Keratinocyte (primary cell): ENCODE results near the gene GPR22.

Experiments used
- EZH2 ChIP-seq: IDR thresholded peaks from one replicate; pipeline ENCODE4 v1.6.1; 2012; ENCODE audit warnings: inconsistent platforms, mild to moderate bottlenecking, low read length, moderate library complexity
- TF ChIP-seq, protein P1 (sequence below), 3 experiments: IDR thresholded peaks in 1 of 3; conservative IDR thresholded peaks in 1 of 3; optimal IDR thresholded peaks in 1 of 3; 2 replicates in 2 of 3; 3 replicates in 1 of 3; pipeline versions ENCODE3 to v1.5.1; 2011; ENCODE audit warnings: low read length in 3 of 3, mild to moderate bottlenecking in 3 of 3, moderate library complexity in 2 of 3, control low read depth in 1 of 3, inconsistent platforms in 1 of 3; ENCODE audit not compliant: insufficient read depth in 2 of 3; ENCODE audit errors: extremely low read depth in 1 of 3

DNA sequence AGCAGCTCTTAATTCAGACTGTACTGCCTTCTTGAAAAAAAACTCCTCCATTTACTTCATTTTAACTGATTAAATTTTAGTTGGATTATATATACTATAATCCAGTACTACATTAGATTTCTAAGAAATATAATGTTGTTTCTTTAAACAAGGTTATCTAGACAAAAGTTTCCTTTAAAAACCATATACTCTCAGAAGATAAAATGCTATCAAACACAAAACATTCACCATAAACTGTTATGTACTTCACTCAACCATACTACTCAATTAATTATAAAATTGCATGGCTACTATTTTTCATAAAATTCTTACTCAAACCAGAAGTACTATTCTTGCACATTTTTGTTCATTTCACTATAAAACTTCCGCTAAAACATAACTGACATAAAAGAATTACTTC lies 12.7 kb downstream of the GPR22 start:
- TF ChIP-seq, protein P1, sequence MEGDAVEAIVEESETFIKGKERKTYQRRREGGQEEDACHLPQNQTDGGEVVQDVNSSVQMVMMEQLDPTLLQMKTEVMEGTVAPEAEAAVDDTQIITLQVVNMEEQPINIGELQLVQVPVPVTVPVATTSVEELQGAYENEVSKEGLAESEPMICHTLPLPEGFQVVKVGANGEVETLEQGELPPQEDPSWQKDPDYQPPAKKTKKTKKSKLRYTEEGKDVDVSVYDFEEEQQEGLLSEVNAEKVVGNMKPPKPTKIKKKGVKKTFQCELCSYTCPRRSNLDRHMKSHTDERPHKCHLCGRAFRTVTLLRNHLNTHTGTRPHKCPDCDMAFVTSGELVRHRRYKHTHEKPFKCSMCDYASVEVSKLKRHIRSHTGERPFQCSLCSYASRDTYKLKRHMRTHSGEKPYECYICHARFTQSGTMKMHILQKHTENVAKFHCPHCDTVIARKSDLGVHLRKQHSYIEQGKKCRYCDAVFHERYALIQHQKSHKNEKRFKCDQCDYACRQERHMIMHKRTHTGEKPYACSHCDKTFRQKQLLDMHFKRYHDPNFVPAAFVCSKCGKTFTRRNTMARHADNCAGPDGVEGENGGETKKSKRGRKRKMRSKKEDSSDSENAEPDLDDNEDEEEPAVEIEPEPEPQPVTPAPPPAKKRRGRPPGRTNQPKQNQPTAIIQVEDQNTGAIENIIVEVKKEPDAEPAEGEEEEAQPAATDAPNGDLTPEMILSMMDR (optimal IDR thresholded peaks at IDR 0.05 in 1 of 3, IDR thresholded peaks at IDR 0.05 in 1 of 3, conservative IDR thresholded peaks at IDR 0.05 in 1 of 3; ENCODE audit: extremely low read depth in 1 of 3, insufficient read depth in 2 of 3, low read length in 3 of 3), result no peak
- no peak for TF ChIP-seq EZH2
